KMS-11 (cell line): ENCODE measurements around the gene ASPA.

Experiments used
- H2AFZ ChIP-seq: fragments of 200-600 bp; sonication (generic); 2 replicates; pipeline ENCODE4 v1.6.1; 2016; ENCODE audit warnings: antibody characterized with exemption, mixed run types, low read depth
- H3K27ac ChIP-seq: fragments of 200-600 bp; sonication (generic); 2 replicates; pipeline ENCODE4 v1.6.1; 2016; ENCODE audit warnings: mild to moderate bottlenecking, mixed run types
- H3K27me3 ChIP-seq: fragments of 200-600 bp; sonication (generic); 2 replicates; pipeline ENCODE4 v1.6.1; 2017; ENCODE audit warnings: mild to moderate bottlenecking, low read depth, mixed run types, moderate library complexity; ENCODE audit not compliant: insufficient read depth
- H3K36me3 ChIP-seq: fragments of 200-600 bp; sonication (generic); 2 replicates; pipeline ENCODE4 v1.6.1; 2017; ENCODE audit warnings: mild to moderate bottlenecking, mixed run types; ENCODE audit not compliant: insufficient read depth
- H3K4me1 ChIP-seq: fragments of 200-600 bp; sonication (generic); 2 replicates; pipeline ENCODE4 v1.6.1; 2016; ENCODE audit warnings: mild to moderate bottlenecking, low read depth, mixed run types; ENCODE audit not compliant: poor library complexity, severe bottlenecking
- H3K4me2 ChIP-seq: fragments of 200-600 bp; sonication (generic); 2 replicates; pipeline ENCODE4 v1.7.0; 2016; ENCODE audit warnings: mild to moderate bottlenecking, mixed run types
- H3K4me3 ChIP-seq: fragments of 200-600 bp; sonication (generic); IDR thresholded peaks from 2 replicates; pipeline ENCODE4 v1.6.1; 2017; ENCODE audit warnings: low read depth, low read length, mixed read lengths; ENCODE audit not compliant: insufficient read depth
- H3K79me2 ChIP-seq: fragments of 200-600 bp; sonication (generic); 2 replicates; pipeline ENCODE4 v1.6.1; 2016; ENCODE audit warnings: low read depth, mixed run types; ENCODE audit not compliant: insufficient read depth
- H3K9ac ChIP-seq: fragments of 200-600 bp; sonication (generic); 2 replicates; pipeline ENCODE4 v1.6.1; 2016; ENCODE audit warnings: mild to moderate bottlenecking, mixed run types
- H4K20me1 ChIP-seq: fragments of 200-600 bp; sonication (generic); 2 replicates; pipeline ENCODE4 v1.6.1; 2016; ENCODE audit warnings: mild to moderate bottlenecking, mixed run types; ENCODE audit not compliant: insufficient read depth
- CTCF ChIP-seq: fragments of 200-600 bp; sonication (generic); conservative IDR thresholded peaks from 2 replicates; pipeline ENCODE4 v1.6.1; 2017; ENCODE audit warnings: low read depth, mild to moderate bottlenecking, antibody characterized with exemption, low read length, moderate library complexity, mixed read lengths

ASPA gene

GRCh38 chr17:3502466-3502865 is 26.7 kb downstream of the ASPA start:
- TF ChIP-seq CTCF, result no peak
- no peaks in the 10 kb centered on the region for H4K20me1 ChIP-seq
- H3K4me3 ChIP-seq, result no peak overlapping the region
- H3K27me3 ChIP-seq, result no peaks in the 10 kb centered on the region
- no peaks in the 10 kb centered on the region for H3K4me1 ChIP-seq
- no peaks in the 10 kb centered on the region for H3K36me3 ChIP-seq
- H2AFZ ChIP-seq, result no peak overlapping the region
- no peak overlapping the region for H3K27ac ChIP-seq
- H3K9ac ChIP-seq, result no peak overlapping the region
- no peaks in the 10 kb centered on the region for H3K79me2 ChIP-seq
- no peak overlapping the region for H3K4me2 ChIP-seq

DNA sequence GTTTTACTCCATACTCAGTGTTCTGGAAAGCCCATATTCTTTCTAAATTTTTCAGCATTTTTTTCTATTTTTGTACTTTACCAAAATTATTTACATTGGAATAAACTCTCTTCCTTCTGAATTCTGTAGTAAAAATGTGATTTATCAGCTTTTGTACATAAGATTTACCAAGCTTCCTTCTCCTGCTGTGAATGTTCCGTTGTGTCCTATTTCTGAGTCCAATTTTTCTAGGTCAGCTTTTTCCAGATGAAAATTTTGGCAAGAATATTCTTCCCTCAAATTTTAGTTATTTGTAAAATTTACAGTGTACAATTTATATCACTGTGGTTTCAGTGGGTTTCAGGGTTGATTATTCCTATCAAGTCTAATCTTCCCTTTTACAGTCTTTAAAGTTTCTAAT is 27.5 kb downstream of the ASPA start:
- H3K4me3 ChIP-seq, result no peak overlapping the region
- TF ChIP-seq CTCF, result no peak
- no peak overlapping the region for H3K9ac ChIP-seq
- H4K20me1 ChIP-seq, result no peaks in the 10 kb centered on the region
- H3K27me3 ChIP-seq, result no peaks in the 10 kb centered on the region
- no peak overlapping the region for H3K4me2 ChIP-seq
- no peaks in the 10 kb centered on the region for H3K36me3 ChIP-seq
- no peaks in the 10 kb centered on the region for H3K79me2 ChIP-seq
- H2AFZ ChIP-seq, result no peak overlapping the region
- H3K27ac ChIP-seq, result no peak overlapping the region
- H3K4me1 ChIP-seq, result no peaks in the 10 kb centered on the region

- Histone ChIP-seq H2AFZ (no peak overlapping the region), H3K4me2 (no peak overlapping the region), H4K20me1 (no peaks in the 10 kb centered on the region), H3K36me3 (no peaks in the 10 kb centered on the region), H3K27me3 (no peaks in the 10 kb centered on the region), H3K9ac (no peak overlapping the region), H3K79me2 (no peaks in the 10 kb centered on the region), H3K4me1 (no peaks in the 10 kb centered on the region), H3K27ac (no peak overlapping the region), H3K4me3 (no peak overlapping the region)
- TF ChIP-seq CTCF, result no peak
These were observed 29.2 kb downstream of the ASPA start for GRCh38 chr17:3505008-3505407.

DNA sequence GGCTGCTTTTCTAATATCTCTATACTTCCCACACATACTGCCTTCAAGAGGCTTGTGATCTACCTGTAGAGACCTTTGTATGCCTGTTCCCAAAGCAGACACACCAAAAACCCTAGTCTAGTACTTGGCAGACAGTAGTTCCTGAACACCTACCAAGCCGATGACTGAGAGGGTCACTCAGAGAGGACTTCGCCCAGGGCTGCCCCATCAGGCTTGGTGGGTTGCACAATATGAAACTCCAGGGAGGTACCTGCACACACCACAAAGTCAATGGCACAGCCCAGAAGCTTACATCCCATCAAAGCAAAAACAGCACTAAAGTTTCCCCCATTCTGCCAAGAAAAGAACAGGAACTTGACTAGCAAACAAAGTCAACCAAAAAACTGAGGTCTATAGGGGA is 30.3 kb downstream of the ASPA start:
- Histone ChIP-seq H3K4me2 (no peak overlapping the region), H3K27me3 (no peaks in the 10 kb centered on the region), H3K4me3 (no peak overlapping the region), H3K4me1 (no peaks in the 10 kb centered on the region), H2AFZ (no peak overlapping the region), H4K20me1 (no peaks in the 10 kb centered on the region), H3K27ac (no peak overlapping the region), H3K79me2 (no peaks in the 10 kb centered on the region), H3K36me3 (no peaks in the 10 kb centered on the region), H3K9ac (no peak overlapping the region)
- TF ChIP-seq CTCF, result no peak

GRCh38 chr17:3507071-3507470 is 31.3 kb downstream of the ASPA start:
- Histone ChIP-seq H3K4me1 (no peaks in the 10 kb centered on the region), H3K27ac (no peak overlapping the region), H3K79me2 (no peaks in the 10 kb centered on the region), H3K9ac (no peak overlapping the region), H3K27me3 (no peaks in the 10 kb centered on the region), H4K20me1 (no peaks in the 10 kb centered on the region), H3K4me2 (no peak overlapping the region), H2AFZ (no peak overlapping the region), H3K36me3 (no peaks in the 10 kb centered on the region), H3K4me3 (no peak overlapping the region)
- no peak for TF ChIP-seq CTCF
